ENCODE data around the gene RADIL.

GRCh38 chr7:4904346-4904745 lies 20.8 kb upstream of the RADIL start:
- TF ChIP-seq CTCF (IDR thresholded peaks at IDR 0.05) = no peak
- no peak for TF ChIP-seq ZFX (IDR thresholded peaks at IDR 0.05; ENCODE audit: borderline replicate concordance)

Data from 22Rv1 (cell line).